Ectodermal cell (in vitro differentiated cells): ENCODE data around the gene TMEM41B.

Experiments used
- H3K27ac ChIP-seq: 2 replicates; pipeline ENCODE4 v1.7.0; 2013; ENCODE audit warnings: mild to moderate bottlenecking, low read depth, low read length; ENCODE audit not compliant: insufficient read depth, poor library complexity, severe bottlenecking
- H3K27me3 ChIP-seq: 2 replicates; pipeline ENCODE4 v1.7.0; 2013; ENCODE audit warnings: mild to moderate bottlenecking, low read length; ENCODE audit not compliant: insufficient read depth, control insufficient read depth, poor library complexity, severe bottlenecking
- H3K36me3 ChIP-seq: one replicate; pipeline ENCODE4 v1.7.0; 2013; ENCODE audit warnings: low read length; ENCODE audit not compliant: control insufficient read depth, insufficient read depth
- H3K4me1 ChIP-seq: one replicate; pipeline ENCODE4 v1.7.0; 2013; ENCODE audit warnings: low read length; ENCODE audit not compliant: control insufficient read depth, insufficient read depth
- H3K4me3 ChIP-seq: 2 replicates; pipeline ENCODE4 v1.7.0; 2013; ENCODE audit warnings: low read depth, low read length, control low read depth; ENCODE audit not compliant: insufficient read depth
- H3K9me3 ChIP-seq: 2 replicates; pipeline ENCODE4 v1.7.0; 2013; ENCODE audit warnings: mild to moderate bottlenecking, low read length, moderate library complexity; ENCODE audit not compliant: control insufficient read depth
- WGBS, 2 experiments: methylation state at CpG; one replicate each; pipeline ENCODE4 v1.1.7; 2013; ENCODE audit warnings: missing lambda C conversion rate in 2 of 2; 5-methylcytosine and 5-hydroxymethylcytosine counted together

TMEM41B gene

DNA sequence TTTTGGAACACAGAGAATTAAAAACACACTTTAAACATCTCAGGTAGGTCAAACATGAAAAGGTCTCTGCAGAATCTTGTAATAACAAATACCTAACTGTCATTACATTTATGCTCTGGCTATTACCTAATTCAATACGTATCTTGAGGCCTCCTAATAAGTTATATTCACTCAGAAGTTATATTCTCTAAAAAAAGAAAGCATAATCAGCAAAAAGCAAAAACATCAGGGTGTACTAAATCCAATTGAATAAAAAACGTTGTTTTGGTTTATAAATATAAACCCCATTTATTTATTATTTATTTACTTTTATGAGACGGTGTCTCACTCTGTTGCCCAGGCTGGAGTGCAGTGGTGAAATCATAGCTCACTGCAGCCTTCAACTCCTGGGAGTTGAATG, 10.2 kb downstream of the TMEM41B start:
- no peak overlapping the region for H3K4me3 ChIP-seq
- H3K9me3 ChIP-seq: no peaks in the 10 kb centered on the region
- no peaks in the 10 kb centered on the region for H3K4me1 ChIP-seq
- WGBS, 2 experiments: 100% methylated on average over 1 to 2 of the region's 3 CpGs
- no peaks in the 10 kb centered on the region for H3K27me3 ChIP-seq
- H3K36me3 ChIP-seq: no peaks in the 10 kb centered on the region
- no peak overlapping the region for H3K27ac ChIP-seq

DNA sequence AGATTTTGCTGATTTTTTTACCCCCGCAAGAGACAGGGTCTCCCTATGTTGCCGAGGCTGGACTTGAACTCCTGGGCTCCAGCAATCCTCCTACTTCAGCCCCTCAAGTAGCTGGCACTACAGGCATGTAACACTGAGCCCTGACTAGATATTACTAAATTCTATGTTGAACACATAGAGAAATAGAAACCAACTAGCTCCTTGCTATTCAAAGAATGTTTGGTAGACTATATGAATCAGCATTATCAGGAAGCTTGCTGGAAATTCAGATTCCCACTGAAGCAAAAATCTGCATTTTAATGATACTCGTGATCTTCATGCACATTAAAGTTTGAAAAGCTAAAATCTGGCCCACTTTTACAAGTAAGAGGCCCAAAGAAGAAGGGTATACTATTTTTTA, 11.9 kb downstream of the TMEM41B start:
- Histone ChIP-seq H3K27me3 (no peaks in the 10 kb centered on the region), H3K27ac (no peak overlapping the region), H3K36me3 (no peaks in the 10 kb centered on the region), H3K9me3 (no peaks in the 10 kb centered on the region), H3K4me3 (no peak overlapping the region), H3K4me1 (no peaks in the 10 kb centered on the region)
- no CpG with 5 or more reads among the region's 3 CpGs for whole genome bisulfite sequencing, 2 experiments

DNA sequence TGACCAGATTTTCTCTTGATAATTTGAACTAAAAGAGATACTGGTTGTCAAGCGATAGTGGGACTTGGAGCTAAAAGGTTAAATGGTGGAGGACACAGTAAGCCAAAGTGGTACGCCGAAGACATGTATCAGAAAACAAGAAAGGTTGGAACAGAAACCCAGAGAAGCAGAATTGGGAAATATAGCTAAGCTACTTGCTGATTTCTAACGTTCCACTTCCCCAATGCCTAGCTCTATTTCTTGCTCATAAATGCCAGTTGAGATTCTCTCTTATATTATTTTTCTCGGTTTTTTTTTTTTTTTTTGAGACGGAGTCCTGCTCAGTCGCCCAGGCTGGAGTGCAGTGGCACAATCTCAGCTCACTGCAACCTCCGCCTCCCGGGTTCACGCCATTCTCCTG, 12.7 kb downstream of the TMEM41B start:
- no peaks in the 10 kb centered on the region for H3K9me3 ChIP-seq
- H3K36me3 ChIP-seq: no peaks in the 10 kb centered on the region
- no peaks in the 10 kb centered on the region for H3K27me3 ChIP-seq
- H3K4me3 ChIP-seq: no peak overlapping the region
- no peak overlapping the region for H3K27ac ChIP-seq
- WGBS, 2 experiments: 89 to 94% methylated on average over 5 to 6 of the region's 10 CpGs
- no peaks in the 10 kb centered on the region for H3K4me1 ChIP-seq

DNA sequence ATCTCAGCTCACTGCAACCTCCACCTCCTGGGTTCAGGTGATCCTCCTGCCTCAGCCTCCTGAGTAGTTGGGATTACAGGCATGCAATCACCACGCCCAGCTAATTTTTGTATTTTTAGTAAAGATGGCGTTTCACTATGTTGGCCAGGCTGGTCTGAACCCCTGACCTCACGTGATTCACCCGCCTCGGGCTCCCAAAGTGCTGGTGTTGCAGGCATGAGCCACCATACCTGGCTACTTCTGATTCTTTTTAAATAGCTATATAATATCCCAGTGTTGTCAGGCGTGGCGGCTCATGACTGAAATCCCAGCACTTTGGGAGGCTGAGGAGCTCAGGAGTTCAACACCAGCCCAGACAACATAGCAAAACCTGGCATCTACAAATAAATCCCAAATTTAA, 20.7 kb downstream of the TMEM41B start:
- Histone ChIP-seq H3K27ac (no peak overlapping the region), H3K36me3 (no peaks in the 10 kb centered on the region), H3K4me3 (no peak overlapping the region), H3K9me3 (no peaks in the 10 kb centered on the region), H3K27me3 (no peaks in the 10 kb centered on the region), H3K4me1 (no peaks in the 10 kb centered on the region)
- WGBS, 2 experiments: 93 to 98% methylated on average over 7 of the region's 7 CpGs

DNA sequence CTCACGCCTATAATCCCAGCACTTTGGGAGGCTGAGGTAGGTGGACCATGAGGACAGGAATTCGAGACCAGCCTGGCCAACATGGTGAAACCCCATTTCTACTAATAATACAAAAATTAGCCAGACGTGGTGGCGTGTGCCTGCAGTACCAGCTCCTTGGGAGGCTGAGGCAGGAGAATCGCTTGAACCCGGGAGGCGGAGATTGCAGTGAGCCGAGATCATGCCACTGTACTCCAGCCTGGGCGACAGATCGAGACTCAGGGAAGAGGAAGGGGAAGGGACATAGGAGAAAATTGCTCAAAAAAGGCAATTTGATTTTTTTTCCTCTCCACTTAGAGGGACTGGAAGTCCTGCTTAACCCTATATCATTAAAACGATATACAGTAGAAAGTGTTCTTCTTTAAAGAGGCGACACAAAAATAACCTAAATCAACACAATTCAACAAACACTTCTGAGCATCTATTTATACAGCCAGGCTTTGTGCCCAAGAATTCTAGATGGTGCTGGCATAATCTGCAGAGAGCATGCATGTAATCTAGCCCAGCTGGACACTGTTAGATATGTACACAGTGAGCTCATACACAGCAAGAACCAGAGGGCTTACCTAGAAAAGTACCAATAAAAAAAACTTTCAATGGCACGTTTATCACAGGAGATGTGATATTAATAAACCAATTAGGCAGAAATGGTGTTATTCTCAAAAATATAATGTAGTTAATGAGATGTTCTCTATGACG, 28.4 kb downstream of the TMEM41B start:
- Histone ChIP-seq H3K36me3 (no peaks in the 10 kb centered on the region), H3K9me3 (no peaks in the 10 kb centered on the region), H3K27ac (no peak overlapping the region), H3K27me3 (no peaks in the 10 kb centered on the region), H3K4me1 (no peaks in the 10 kb centered on the region), H3K4me3 (no peak overlapping the region)
- 92 to 97% methylated on average over 13 to 14 of the region's 14 CpGs for WGBS, 2 experiments

DNA sequence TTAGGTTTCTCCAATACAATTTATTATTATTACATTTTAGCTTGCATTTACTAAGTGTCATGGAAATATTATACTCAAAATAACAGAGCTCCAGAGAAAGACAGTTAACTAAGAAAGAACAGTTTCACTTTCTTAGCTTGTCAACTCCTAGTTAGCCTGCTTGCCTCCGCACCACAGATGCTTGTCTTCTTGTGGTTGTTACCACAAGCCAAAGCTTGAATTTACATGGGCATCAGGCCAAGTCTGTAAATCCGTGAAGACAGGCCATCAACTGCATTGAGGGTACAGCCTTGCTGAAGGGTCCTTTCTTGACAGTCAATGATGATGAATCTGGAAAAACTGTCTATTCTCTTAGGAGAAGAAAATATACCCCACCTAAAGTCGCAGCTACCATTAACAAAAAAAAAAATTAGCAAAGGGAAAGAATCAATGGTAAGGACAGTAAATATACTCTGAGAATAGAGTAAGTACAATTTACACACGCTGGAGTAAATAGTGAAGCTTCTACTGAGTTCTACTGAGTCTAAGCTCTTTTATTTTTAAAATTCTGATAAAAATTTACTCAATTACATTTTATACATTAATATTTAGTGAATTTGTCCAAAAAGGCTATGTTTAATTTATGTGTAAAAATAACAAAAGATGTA, 33.6 kb downstream of the TMEM41B start:
- H3K36me3 ChIP-seq: peaks cover 6% of the 10 kb centered on the region
- 97% methylated on average over 2 to 3 of the region's 4 CpGs for WGBS, 2 experiments
- no peak overlapping the region for H3K4me3 ChIP-seq
- no peaks in the 10 kb centered on the region for H3K9me3 ChIP-seq
- H3K27me3 ChIP-seq: no peaks in the 10 kb centered on the region
- no peak overlapping the region for H3K27ac ChIP-seq
- no peaks in the 10 kb centered on the region for H3K4me1 ChIP-seq

DNA sequence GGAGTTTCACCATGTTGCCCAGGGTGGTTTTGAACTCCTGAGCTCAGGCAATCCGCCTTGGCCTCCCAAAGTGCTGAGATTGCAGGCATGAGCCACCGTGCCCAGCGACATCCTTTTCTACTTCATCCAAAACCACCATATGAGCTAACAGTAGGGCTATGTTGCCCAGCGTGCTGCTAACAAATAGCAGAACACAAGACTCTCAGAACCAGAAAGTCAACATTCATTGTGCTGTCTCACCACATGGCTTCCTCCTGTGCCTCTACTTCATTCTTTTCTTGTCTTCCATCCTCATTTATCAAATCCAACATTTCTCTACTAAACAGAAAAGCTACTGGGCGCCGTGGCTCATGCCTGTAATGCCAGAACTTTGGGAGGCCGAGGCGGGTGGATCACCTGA, 37.2 kb downstream of the TMEM41B start:
- Histone ChIP-seq H3K4me3 (no peak overlapping the region), H3K9me3 (no peaks in the 10 kb centered on the region), H3K27ac (no peak overlapping the region), H3K36me3 (peaks cover 6% of the 10 kb centered on the region), H3K4me1 (no peaks in the 10 kb centered on the region), H3K27me3 (no peaks in the 10 kb centered on the region)
- 91 to 94% methylated on average over 8 of the region's 8 CpGs for WGBS, 2 experiments

DNA sequence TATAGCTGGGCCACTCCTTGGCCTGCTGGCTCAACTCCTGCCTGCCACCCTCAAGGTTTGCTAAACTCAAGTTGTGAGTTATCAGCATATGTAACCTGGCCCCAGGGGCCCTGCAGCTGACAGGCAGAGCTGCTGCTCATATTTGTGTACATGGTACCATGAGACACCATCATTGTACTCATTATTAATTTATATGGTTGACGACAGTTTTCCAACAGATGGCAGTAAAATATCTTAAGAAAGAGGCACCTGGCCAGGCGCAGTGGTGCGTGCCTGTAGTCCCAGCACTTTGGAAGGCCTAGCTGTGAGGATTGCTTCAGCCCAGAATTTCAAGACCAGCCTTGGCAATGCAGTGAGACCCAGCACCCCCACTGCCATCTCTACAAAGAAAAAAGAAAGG, 37.8 kb downstream of the TMEM41B start:
- no peak overlapping the region for H3K4me3 ChIP-seq
- no peaks in the 10 kb centered on the region for H3K9me3 ChIP-seq
- 94 to 96% methylated on average over 3 of the region's 3 CpGs for WGBS, 2 experiments
- no peaks in the 10 kb centered on the region for H3K27me3 ChIP-seq
- H3K27ac ChIP-seq: no peak overlapping the region
- no peaks in the 10 kb centered on the region for H3K4me1 ChIP-seq
- H3K36me3 ChIP-seq: peaks cover 6% of the 10 kb centered on the region

DNA sequence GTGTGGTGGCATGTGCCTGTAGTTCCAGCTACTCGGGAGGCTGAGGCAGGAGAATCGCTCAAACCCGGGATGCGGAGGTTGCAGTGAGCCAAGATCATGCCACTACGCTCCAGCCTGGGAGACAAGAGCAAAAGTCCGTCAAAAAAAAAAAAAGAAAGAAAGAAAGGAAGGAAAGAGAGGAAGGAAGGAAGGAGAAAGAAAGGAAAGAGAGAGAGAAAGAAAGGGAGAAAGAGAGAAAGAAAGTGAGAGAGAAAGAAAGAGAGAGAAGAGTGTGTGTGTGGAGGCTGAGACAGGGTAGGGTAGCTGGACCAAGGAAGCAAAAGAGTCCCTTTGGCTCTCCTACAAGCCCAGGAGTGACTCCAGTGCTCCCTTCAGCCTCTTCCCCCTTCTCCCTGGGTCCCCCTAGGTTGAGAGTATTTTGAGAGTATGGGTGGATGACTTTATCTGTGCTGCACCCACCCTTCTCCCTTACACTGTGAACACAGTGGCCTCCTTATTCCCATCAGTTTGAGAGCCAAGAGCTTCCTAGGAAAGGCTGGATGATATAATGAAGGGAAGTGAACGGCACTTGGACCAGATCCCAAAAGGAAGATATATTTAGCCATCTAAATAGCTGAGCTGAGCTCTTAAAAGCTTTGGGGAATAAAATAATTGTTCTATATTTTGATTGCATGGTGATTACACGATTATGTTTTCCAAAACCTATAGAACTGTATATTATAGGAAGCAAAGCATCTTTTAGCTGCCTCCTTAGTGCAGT, 39.7 kb downstream of the TMEM41B start:
- 94 to 95% methylated on average over 8 of the region's 8 CpGs for WGBS, 2 experiments
- Histone ChIP-seq H3K27me3 (no peaks in the 10 kb centered on the region), H3K9me3 (no peaks in the 10 kb centered on the region), H3K4me3 (no peak overlapping the region), H3K4me1 (no peaks in the 10 kb centered on the region), H3K27ac (no peak overlapping the region), H3K36me3 (no peaks in the 10 kb centered on the region)
